Heart right ventricle (tissue), 16 donors: ENCODE results near the gene NCBP2. TPM values are rescaled to one million over a fixed set of nuclear protein-coding genes. Genes with fewer than 3 reads are reported as not detected.

ENCODE experiments used
- ATAC-seq, 8 donors: fragments of 200-7000 bp; cut with Tn5 transposase; one replicate each; pipeline ENCODE4 v1.9.1; 2020; ENCODE audit warnings: mild to moderate bottlenecking in 8 of 8, moderate library complexity in 8 of 8, moderate number of reproducible peaks in 1 of 8
- DNase-seq, 2 donors: peaks; one replicate each; pipeline ENCODE4 v3.0.0-alpha.2; 2020
- H3K27ac ChIP-seq, 10 donors: fragments of 200-600 bp; sonication (generic) in 2 of 10; one replicate each; pipeline versions ENCODE4 v1.5.0 to v1.8.0; 2020 to 2022; ENCODE audit warnings: mild to moderate bottlenecking in 3 of 10
- H3K27me3 ChIP-seq, 7 donors: fragments of 200-600 bp; one replicate each; pipeline ENCODE4 v1.8.0; 2021 to 2022; ENCODE audit warnings: mild to moderate bottlenecking in 2 of 7
- H3K36me3 ChIP-seq, 9 donors: fragments of 200-600 bp; sonication (generic) in 1 of 9; one replicate each; pipeline versions ENCODE4 v1.5.0 to v1.8.0; 2020 to 2022; ENCODE audit warnings: mild to moderate bottlenecking in 2 of 9
- H3K4me1 ChIP-seq, 9 donors: fragments of 200-600 bp; sonication (generic) in 1 of 9; one replicate each; pipeline versions ENCODE4 v1.5.0 to v1.8.0; 2020 to 2022; ENCODE audit warnings: mild to moderate bottlenecking in 4 of 9
- H3K4me3 ChIP-seq, 10 donors: fragments of 200-600 bp; sonication (generic) in 2 of 10; one replicate each; pipeline versions ENCODE4 v1.5.0 to v1.8.0; 2020 to 2022; ENCODE audit warnings: mild to moderate bottlenecking in 7 of 10, moderate library complexity in 2 of 10
- H3K9me3 ChIP-seq, 11 donors: fragments of 200-600 bp in 10 of 11; sonication (generic) in 2 of 11; one replicate each; pipeline versions ENCODE4 v1.5.0 to v1.8.0; 2013 to 2022; ENCODE audit warnings: mild to moderate bottlenecking in 2 of 11, control low read depth in 1 of 11, moderate library complexity in 1 of 11
- WGBS, 2 donors: extraction: QIAGEN DNeasy Blood & Tissue Kit; methylation state at CpG; one replicate each; pipeline ENCODE4 v1.1.7; 2013; ENCODE audit warnings: inconsistent platforms in 1 of 2; 5-methylcytosine and 5-hydroxymethylcytosine counted together
- intact Hi-C, 10 donors: fragments of 100-400 bp; cut with DNase I; formaldehyde crosslinking; loops; one replicate each; pipeline versions ENCODE4 v1.11.1 to v1.14.2; 2022
- polyA plus RNA-seq, 2 donors: library from polyadenylated mRNA; stranded (reverse); fragments of 200-250 nt; gene quantifications; one replicate each; pipeline ENCODE4 v1.2.3, GENCODE V29; 2013
- total RNA-seq, 10 donors: library from RNA; stranded (reverse); fragmentation: NEBNext Ultra II Directional in 3 of 10; extraction: Animal tissue kit (Norgen Biotek cat#: 25700) in 3 of 10; gene quantifications; one replicate each; pipeline versions ENCODE4 v1.2.1 to v1.2.4, GENCODE V29; 2021 to 2023
- TF ChIP-seq, protein P1 (sequence below), 9 donors: fragments of 200-600 bp; sonication (generic) in 2 of 9; IDR thresholded peaks; one replicate each; pipeline versions ENCODE4 v1.5.0 to v1.8.0; 2021 to 2022; ENCODE audit warnings: antibody characterized with exemption in 9 of 9, mild to moderate bottlenecking in 5 of 9, moderate library complexity in 1 of 9
- donor health status: Arrhythmogenic right ventricular cardiomyopathy.
- donor health status: ischemic (EF 13 %, LVEDD 7.1; RV severe dilation, severe dysfunction).
- donor health status: healthy with polysubstance abuse.
- donor health status: DM: no; HTN: yes; CAD: no.
- donor health status: DM: no; HTN: no; CAD: no.
- donor health status: ischemic (EF 25% LVEDD 6.9; RV normal size, moderate dysfunction).
- donor health status: ischemic (EF 25% LVEDD 5.7; RV mildly dilated, moderate dysfunction).
- donor health status: healthy.
- donor health status: DM: yes; HTN: yes; CAD: no.
- donor health status: Ischemic cardiomyopathy.
- donor health status: ischemic (EF 35%, LVEDD 5.7; RV mildly dilated, moderate dysfunction).
- donor health status: nonischemic (EF 11% LVEDD 7.7; RV severe dilation, severe dysfunction).
- donor health status: DM: yes; HTN: yes; CAD: no.
- donor health status: PGD.
- donor health status: ischemic (EF 29% LVEDD 5.4; RV normal size, mild dysfunction).
- donor health status: nonischemic (EF 23%, LVEDD 6.1; RV moderate dilation, normal function).

Gene NCBP2
- total and polyA plus RNA-seq, 12 donors, result 28.2 to 48.1 (median 34.8) TPM

GRCh38 chr3:196985954-196986885 lies 43.9 kb upstream of the NCBP2 start:
- no peak overlapping the region for H3K27ac ChIP-seq
- peaks cover 0 to 5% (median 0%) of the 10 kb centered on the region in 7 donors for H3K27me3 ChIP-seq
- intact Hi-C loops, result loop anchor here in 3 of 10 donors (5.0 to 10.0 kb wide), 3 partner anchors 199 to 529 kb away; no protein-coding TSS in a partner anchor
- H3K4me3 ChIP-seq, result no peak overlapping the region
- H3K36me3 ChIP-seq, result no peaks in the 10 kb centered on the region
- no peak for ATAC-seq
- TF ChIP-seq, protein P1, sequence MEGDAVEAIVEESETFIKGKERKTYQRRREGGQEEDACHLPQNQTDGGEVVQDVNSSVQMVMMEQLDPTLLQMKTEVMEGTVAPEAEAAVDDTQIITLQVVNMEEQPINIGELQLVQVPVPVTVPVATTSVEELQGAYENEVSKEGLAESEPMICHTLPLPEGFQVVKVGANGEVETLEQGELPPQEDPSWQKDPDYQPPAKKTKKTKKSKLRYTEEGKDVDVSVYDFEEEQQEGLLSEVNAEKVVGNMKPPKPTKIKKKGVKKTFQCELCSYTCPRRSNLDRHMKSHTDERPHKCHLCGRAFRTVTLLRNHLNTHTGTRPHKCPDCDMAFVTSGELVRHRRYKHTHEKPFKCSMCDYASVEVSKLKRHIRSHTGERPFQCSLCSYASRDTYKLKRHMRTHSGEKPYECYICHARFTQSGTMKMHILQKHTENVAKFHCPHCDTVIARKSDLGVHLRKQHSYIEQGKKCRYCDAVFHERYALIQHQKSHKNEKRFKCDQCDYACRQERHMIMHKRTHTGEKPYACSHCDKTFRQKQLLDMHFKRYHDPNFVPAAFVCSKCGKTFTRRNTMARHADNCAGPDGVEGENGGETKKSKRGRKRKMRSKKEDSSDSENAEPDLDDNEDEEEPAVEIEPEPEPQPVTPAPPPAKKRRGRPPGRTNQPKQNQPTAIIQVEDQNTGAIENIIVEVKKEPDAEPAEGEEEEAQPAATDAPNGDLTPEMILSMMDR (IDR thresholded peaks at IDR 0.05), result no peak
- DNase-seq, result no peak
- 92 to 95% methylated on average over 9 of the region's 9 CpGs for WGBS, 2 donors
- H3K9me3 ChIP-seq, result peaks cover 0 to 15% (median 0%) of the 10 kb centered on the region in 11 donors
- H3K4me1 ChIP-seq, result peaks cover 0 to 19% (median 0%) of the 10 kb centered on the region in 9 donors

- intact Hi-C loops, result loop anchor here in 3 of 10 donors (5.0 to 10.0 kb wide), 3 partner anchors 200 to 530 kb away; no protein-coding TSS in a partner anchor
- 79 to 86% methylated on average over 6 of the region's 6 CpGs for WGBS, 2 donors
- ATAC-seq (no peak), DNase-seq (no peak)
- Histone ChIP-seq H3K4me1 (peaks cover 0 to 19% (median 0%) of the 10 kb centered on the region in 9 donors), H3K27ac (no peak overlapping the region), H3K9me3 (peaks cover 0 to 15% (median 0%) of the 10 kb centered on the region in 11 donors), H3K4me3 (no peak overlapping the region), H3K36me3 (no peaks in the 10 kb centered on the region), H3K27me3 (peaks cover 0 to 5% (median 0%) of the 10 kb centered on the region in 7 donors)
- TF ChIP-seq, protein P1 (IDR thresholded peaks at IDR 0.05), result no peak
Measured at GRCh38 chr3:196985298-196985697, 43.0 kb upstream of the NCBP2 start.

GRCh38 chr3:196983186-196983585 lies 40.9 kb upstream of the NCBP2 start:
- intact Hi-C loops, result loop anchor here in 2 of 10 donors (10.0 kb wide), 2 partner anchors 202 to 532 kb away; no protein-coding TSS in a partner anchor
- peaks cover 0 to 5% (median 0%) of the 10 kb centered on the region in 7 donors for H3K27me3 ChIP-seq
- no peak overlapping the region for H3K4me3 ChIP-seq
- WGBS, 2 donors, result 53 to 58% methylated on average over 1 of the region's 1 CpG
- no peak overlapping the region for H3K27ac ChIP-seq
- TF ChIP-seq, protein P1 (IDR thresholded peaks at IDR 0.05), result no peak
- no peaks in the 10 kb centered on the region for H3K36me3 ChIP-seq
- peaks cover 0 to 8% (median 0%) of the 10 kb centered on the region in 9 donors for H3K4me1 ChIP-seq
- ATAC-seq (no peak), DNase-seq (no peak)
- peaks cover 0 to 15% (median 0%) of the 10 kb centered on the region in 11 donors for H3K9me3 ChIP-seq

DNA sequence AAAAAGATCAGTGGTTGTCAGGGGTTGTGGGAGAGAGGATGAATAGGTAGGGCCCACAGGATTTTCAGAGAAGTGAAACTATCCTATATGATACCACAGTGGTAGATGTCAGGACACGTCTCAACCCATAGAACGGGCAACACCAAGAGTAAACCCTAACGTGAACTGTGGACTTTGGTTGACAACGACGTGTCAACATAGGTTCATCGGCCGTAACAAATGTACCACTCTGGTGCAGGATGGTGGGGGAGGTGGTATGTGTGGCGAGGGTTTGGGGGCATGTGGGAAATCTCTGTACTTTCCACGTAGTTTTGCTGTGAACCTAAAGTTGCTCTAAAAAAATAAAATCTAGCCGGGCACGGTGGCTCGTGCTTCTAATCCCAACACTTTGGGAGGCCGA lies 39.3 kb upstream of the NCBP2 start:
- Histone ChIP-seq H3K4me3 (no peak overlapping the region), H3K4me1 (peaks cover 0 to 8% (median 0%) of the 10 kb centered on the region in 9 donors), H3K36me3 (no peaks in the 10 kb centered on the region), H3K27me3 (peaks cover 0 to 5% (median 0%) of the 10 kb centered on the region in 7 donors), H3K9me3 (peaks cover 0 to 15% (median 0%) of the 10 kb centered on the region in 11 donors), H3K27ac (no peak overlapping the region)
- WGBS, 2 donors, result 93 to 95% methylated on average over 13 of the region's 13 CpGs
- DNase-seq (no peak), ATAC-seq (no peak)
- TF ChIP-seq, protein P1 (IDR thresholded peaks at IDR 0.05), result no peak
- intact Hi-C loops, result loop anchor here in 2 of 10 donors (10.0 kb wide), 2 partner anchors 203 to 533 kb away; no protein-coding TSS in a partner anchor
